Panc1 (cell line): ENCODE data around the gene C4orf17.

Experiments used
- POLR2AphosphoS5 ChIP-seq: IDR thresholded peaks from 2 replicates; pipeline ENCODE4 v1.6.1; 2012; ENCODE audit warnings: mild to moderate bottlenecking, low read depth, low read length, moderate library complexity
- SIN3A ChIP-seq: IDR thresholded peaks from 2 replicates; pipeline ENCODE4 v1.6.1; 2012; ENCODE audit warnings: low read depth, mild to moderate bottlenecking, low read length, moderate library complexity, borderline replicate concordance; ENCODE audit not compliant: insufficient read depth
- TCF7L2 ChIP-seq: IDR thresholded peaks from 2 replicates; pipeline ENCODE4 v1.6.1; 2011; ENCODE audit warnings: mild to moderate bottlenecking, low read depth, low read length, inconsistent platforms
- TF ChIP-seq, protein P1 (sequence below): fragments of 450-650 bp; IDR thresholded peaks from 2 replicates; pipeline ENCODE4 v1.5.1; 2017; ENCODE audit warnings: mild to moderate bottlenecking
- TF ChIP-seq, protein P2 (sequence below), 2 experiments: IDR thresholded peaks; 2 replicates each; pipeline ENCODE4 v1.6.1; 2011 to 2012; ENCODE audit warnings: low read depth in 2 of 2, control low read depth in 1 of 2, low read length in 1 of 2, mild to moderate bottlenecking in 1 of 2, moderate library complexity in 1 of 2; ENCODE audit not compliant: insufficient read depth in 1 of 2

DNA sequence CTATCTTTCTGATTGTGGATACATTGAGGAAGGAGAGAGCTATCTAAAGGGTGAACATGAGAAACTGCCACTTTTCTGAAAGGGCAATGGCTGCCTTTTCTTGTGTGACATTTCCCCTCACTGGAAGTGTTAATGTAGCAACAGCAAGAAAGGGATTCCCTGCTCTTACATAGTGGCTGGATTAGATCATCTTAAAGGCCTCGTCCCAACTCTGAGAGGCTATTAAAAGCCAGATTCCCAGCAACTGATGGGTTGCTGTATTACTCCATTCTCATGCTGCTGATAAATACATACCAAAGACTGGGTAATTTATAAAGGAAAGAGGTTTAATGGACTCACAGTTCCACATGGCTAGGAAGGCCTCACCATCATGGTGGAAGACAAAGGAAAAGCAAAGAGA is 41.9 kb upstream of the C4orf17 start:
- TF ChIP-seq, protein P1, sequence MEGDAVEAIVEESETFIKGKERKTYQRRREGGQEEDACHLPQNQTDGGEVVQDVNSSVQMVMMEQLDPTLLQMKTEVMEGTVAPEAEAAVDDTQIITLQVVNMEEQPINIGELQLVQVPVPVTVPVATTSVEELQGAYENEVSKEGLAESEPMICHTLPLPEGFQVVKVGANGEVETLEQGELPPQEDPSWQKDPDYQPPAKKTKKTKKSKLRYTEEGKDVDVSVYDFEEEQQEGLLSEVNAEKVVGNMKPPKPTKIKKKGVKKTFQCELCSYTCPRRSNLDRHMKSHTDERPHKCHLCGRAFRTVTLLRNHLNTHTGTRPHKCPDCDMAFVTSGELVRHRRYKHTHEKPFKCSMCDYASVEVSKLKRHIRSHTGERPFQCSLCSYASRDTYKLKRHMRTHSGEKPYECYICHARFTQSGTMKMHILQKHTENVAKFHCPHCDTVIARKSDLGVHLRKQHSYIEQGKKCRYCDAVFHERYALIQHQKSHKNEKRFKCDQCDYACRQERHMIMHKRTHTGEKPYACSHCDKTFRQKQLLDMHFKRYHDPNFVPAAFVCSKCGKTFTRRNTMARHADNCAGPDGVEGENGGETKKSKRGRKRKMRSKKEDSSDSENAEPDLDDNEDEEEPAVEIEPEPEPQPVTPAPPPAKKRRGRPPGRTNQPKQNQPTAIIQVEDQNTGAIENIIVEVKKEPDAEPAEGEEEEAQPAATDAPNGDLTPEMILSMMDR: no peak
- TF ChIP-seq, protein P2, sequence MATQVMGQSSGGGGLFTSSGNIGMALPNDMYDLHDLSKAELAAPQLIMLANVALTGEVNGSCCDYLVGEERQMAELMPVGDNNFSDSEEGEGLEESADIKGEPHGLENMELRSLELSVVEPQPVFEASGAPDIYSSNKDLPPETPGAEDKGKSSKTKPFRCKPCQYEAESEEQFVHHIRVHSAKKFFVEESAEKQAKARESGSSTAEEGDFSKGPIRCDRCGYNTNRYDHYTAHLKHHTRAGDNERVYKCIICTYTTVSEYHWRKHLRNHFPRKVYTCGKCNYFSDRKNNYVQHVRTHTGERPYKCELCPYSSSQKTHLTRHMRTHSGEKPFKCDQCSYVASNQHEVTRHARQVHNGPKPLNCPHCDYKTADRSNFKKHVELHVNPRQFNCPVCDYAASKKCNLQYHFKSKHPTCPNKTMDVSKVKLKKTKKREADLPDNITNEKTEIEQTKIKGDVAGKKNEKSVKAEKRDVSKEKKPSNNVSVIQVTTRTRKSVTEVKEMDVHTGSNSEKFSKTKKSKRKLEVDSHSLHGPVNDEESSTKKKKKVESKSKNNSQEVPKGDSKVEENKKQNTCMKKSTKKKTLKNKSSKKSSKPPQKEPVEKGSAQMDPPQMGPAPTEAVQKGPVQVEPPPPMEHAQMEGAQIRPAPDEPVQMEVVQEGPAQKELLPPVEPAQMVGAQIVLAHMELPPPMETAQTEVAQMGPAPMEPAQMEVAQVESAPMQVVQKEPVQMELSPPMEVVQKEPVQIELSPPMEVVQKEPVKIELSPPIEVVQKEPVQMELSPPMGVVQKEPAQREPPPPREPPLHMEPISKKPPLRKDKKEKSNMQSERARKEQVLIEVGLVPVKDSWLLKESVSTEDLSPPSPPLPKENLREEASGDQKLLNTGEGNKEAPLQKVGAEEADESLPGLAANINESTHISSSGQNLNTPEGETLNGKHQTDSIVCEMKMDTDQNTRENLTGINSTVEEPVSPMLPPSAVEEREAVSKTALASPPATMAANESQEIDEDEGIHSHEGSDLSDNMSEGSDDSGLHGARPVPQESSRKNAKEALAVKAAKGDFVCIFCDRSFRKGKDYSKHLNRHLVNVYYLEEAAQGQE (IDR thresholded peaks at IDR 0.05; ENCODE audit: insufficient read depth in 1 of 2, low read depth in 2 of 2, low read length in 1 of 2): no peak
- TF ChIP-seq SIN3A (no peak), TCF7L2 (no peak), POLR2AphosphoS5 (no peak)
